GM18499 (cell line): ENCODE results near the gene IGFBP2.

ENCODE experiments used
- ATAC-seq: cut with Tn5 transposase; IDR thresholded peaks from one replicate; pipeline ENCODE4 v1.9.1; 2021; ENCODE audit warnings: moderate number of reproducible peaks; ENCODE audit not compliant: insufficient read depth, unreplicated experiment

IGFBP2 gene

GRCh38 chr2:216696751-216697560 lies 63.7 kb downstream of the IGFBP2 start:
- no peak for ATAC-seq

DNA sequence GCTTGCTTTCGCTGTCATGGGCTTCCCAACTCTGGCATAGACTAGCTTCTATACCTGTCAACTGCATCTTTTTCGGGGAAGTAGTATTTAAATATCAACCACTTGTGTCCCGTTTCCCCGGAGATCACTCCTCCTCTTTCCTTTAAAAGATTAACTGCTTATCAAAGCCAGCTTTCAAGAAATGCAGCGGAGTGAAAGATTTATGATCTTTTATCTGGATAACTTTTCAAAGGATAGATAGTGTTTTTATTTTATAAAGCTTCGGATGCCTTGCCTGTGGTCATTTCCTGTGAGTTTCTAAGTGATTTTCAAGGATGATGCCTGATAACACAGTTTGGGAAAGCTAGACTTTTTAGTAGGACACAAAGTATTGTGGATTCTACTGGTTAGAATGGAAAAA lies 65.1 kb downstream of the IGFBP2 start:
- ATAC-seq: no peak

DNA sequence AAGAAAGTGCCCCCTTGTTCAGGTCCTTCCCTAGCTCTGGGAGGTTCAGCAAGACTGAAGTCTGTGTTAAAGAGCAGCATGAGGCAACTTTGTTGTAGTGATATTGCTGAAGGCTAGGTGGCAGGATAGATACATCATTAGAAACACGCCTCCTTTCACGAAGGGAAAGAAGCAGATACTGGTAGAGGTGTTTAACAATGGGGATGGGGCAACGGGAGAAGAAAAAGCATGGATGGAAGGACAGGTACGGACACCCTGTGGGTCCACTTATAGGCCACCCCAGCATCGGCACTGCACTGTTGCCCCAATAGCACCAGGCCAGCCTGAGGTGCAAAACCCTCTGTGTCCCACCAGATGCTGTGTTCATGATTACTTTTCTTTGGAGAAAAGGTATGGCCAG lies 65.7 kb downstream of the IGFBP2 start:
- no peak for ATAC-seq

DNA sequence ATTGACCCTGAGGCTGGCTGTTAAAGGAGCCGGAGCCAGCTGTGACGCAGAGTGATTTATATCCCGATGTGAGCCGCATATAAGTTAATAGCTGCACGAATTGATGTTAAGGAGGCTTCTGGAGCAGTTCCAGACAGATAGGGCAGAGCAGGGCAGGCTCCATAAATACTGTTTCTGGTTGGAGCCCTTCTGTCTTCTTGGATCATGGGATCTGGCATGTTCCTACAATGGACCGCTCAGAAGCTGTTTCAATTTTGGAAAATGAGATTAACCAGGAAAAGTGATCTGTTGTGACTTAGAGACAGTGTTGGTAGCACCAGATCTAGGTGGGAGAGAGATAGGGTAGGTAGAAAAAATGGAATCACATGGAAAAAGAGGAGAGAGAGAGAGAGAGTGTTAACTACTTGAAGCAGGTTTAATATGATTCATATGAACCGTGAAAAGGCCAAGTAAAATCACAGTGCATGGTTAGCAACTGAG lies 66.9 kb downstream of the IGFBP2 start:
- no peak for ATAC-seq

DNA sequence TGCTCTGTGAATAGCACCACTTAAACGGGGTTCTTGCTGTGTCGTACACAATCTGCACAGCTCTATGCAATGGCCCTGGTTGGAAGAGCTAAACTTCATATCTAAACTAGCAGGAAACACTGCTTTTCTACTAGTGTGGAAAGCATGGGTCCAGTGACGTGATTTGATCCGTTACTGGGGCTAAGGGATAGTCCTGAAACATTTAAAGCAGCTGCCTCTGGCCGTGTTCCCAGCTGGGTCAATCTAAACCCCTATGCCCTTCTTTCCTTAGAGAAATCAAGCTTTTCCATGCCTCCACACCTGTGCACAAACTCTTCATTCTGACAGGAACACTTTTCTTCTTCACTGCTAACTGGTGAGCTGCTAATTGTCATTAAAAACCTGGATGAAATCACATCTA lies 67.6 kb downstream of the IGFBP2 start:
- no peak for ATAC-seq

- no peak for ATAC-seq
These were observed 68.3 kb downstream of the IGFBP2 start for GRCh38 chr2:216701544-216701943.

DNA sequence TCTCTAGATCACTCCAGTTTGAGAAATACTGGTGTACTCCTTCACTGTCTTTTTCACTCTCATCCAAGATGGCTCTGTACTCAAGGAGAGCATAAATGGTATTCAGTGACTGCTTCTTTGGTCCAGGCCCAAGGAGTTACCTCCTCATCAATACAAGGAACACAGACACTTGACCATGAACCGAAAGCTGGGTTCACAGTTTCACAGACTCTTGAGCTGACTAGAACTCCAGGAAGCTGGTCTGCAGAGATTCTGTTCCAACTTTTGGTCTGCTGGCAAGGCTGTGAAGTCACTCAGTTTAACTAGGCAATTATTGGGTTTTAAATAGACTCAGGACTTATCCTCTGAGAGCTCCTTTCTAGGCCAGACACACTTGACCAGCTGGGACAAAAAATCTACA lies 69.5 kb downstream of the IGFBP2 start:
- ATAC-seq: no peak

DNA sequence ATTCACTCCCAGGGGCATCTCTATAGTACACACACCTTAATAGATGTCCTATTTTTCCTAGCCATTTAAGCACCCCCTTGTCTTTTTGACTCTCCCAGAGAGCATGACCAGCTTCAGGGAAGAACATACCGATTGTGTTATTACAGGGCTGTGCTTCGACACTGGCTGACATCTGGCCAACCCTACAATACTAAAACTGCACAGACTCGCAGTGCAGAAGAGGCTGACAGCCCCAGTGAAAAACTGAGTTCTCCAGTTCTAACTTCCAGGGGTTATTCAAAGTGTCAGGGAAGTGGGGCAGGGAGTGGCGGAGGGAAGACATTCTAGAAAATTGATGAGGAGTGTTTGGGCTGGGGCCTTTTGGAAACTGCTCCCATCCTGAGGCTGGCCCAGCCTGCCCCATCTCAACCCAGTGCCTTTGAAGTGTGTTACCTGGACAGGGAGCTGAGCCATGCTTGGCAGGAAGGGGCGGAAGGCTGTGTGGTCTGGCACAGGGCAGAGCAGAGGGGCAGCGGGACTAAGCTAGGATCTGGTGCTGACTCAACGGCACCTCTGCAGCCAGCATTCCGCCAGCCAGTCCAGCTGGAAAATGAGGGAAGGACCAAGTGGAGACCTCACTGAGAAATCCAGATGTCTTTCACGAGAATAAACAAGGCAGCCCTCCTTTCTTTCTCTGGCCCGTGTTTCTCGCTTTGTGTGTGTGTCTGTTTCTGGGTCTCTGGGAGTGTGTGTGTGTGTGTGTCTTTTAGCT lies 77.5 kb downstream of the IGFBP2 start:
- ATAC-seq: no peak

DNA sequence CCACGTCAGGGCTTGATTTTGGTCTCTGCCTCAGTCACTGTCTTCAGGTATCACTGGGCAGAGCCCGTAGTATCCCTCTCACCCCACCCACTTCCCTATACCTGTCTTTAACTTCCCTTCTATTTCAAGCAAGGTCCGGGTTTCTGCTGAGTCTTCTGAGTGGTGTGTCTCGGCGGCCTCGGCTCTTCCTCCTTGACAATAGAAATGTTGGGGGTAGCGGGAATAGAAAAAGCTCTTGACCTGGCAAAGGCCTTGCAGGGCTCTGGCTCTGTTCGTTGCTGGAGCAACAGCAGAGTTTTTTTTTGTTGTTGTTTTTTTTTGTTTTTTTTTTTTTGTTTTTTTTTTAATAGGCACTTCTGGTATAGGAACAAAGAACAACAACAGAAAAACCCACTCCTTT lies 78.1 kb downstream of the IGFBP2 start:
- ATAC-seq: no peak

DNA sequence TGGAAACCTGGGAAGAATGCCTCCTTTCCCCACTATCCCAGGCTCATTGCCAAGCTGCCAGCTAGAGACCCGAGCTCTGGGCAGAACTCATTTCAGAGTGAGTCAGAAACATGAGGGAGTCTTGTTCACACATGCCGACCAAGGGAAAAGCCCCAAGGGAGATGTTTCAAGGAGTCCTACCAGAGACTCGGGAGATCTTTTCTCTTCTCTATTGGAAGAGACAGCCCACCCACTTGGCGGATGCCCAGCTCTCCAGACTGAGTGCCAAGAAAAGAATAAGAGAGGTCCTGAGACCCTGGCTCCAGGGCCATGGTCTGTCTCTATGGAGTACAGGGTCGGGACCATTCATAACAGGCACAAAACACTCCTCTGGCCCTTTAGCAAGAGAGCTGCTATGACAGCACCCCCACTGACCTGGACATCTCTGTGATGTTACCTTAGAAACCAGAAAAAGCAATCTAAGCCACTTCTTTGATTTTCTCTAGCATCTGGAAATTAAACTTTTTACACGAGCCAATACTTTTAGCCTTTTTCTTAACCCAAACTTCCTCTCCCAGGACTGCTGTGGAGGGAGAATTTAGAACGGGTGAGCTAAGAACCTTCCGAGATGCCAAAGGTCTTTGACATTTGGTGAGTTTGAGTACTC lies 80.6 kb downstream of the IGFBP2 start:
- ATAC-seq: no peak
